WTC11 (cell line): ENCODE results near the gene PRUNE2. TPM values are rescaled to one million over a fixed set of nuclear protein-coding genes. Genes with fewer than 3 reads are reported as not detected.

Experiments
- ATAC-seq: fragments of 200-7000 bp; cut with Tn5 transposase; 2 replicates; pipeline ENCODE4 v1.10.0; 2021; ENCODE audit warnings: mild to moderate bottlenecking, moderate library complexity
- CTCF ChIA-PET: fragments of 300-600 bp; sonication (Branson Sonifier 250); formaldehyde crosslinking; loops from one replicate; lab custom pipeline; 2021; ENCODE audit warnings: antibody characterized with exemption; lab: Charles Lee
- POLR2A ChIA-PET: fragments of 350-600 bp; sonication (Branson Sonifier 250); formaldehyde crosslinking; loops from one replicate; lab custom pipeline; 2021; ENCODE audit warnings: antibody characterized with exemption; lab: Charles Lee
- DNase-seq: peaks from one replicate; pipeline ENCODE4 v3.0.0; 2021; ENCODE audit warnings: low spot score
- H3K27ac Mint-ChIP-seq: 2 replicates; pipeline ENCODE4 v1.8.0; 2021; ENCODE audit warnings: mixed read lengths
- H3K27me3 Mint-ChIP-seq: 2 replicates; pipeline ENCODE4 v1.8.0; 2021; ENCODE audit warnings: low read depth, mild to moderate bottlenecking, moderate library complexity, mixed read lengths
- H3K36me3 Mint-ChIP-seq: 2 replicates; pipeline ENCODE4 v1.8.0; 2021; ENCODE audit warnings: mixed read lengths
- H3K4me1 Mint-ChIP-seq: 2 replicates; pipeline ENCODE4 v1.8.0; 2022; ENCODE audit warnings: mixed read lengths
- H3K4me3 Mint-ChIP-seq: 2 replicates; pipeline ENCODE4 v1.8.0; 2021; ENCODE audit warnings: mild to moderate bottlenecking, moderate library complexity, mixed read lengths
- H3K9me3 Mint-ChIP-seq: 2 replicates; pipeline ENCODE4 v1.8.0; 2021; ENCODE audit warnings: mixed read lengths
- CBFB ChIP-seq: sonication (generic); formaldehyde crosslinking; IDR thresholded peaks from 2 replicates; pipeline ENCODE4 v1.8.1; 2022; ENCODE audit warnings: mild to moderate bottlenecking, low read depth, missing genetic modification reagents
- CREM ChIP-seq: sonication (generic); formaldehyde crosslinking; IDR thresholded peaks from 2 replicates; pipeline ENCODE4 v1.8.1; 2022; ENCODE audit warnings: mild to moderate bottlenecking, missing genetic modification reagents, moderate library complexity
- ELF4 ChIP-seq: sonication (generic); formaldehyde crosslinking; IDR thresholded peaks from 2 replicates; pipeline ENCODE4 v1.8.1; 2022; ENCODE audit warnings: low read depth, mild to moderate bottlenecking, moderate library complexity, missing genetic modification reagents
- JAZF1 ChIP-seq: fragments of 250-450 bp; sonication (Bioruptor Pico); IDR thresholded peaks from 2 replicates; pipeline ENCODE4 v1.9.0; 2021; ENCODE audit warnings: moderate library complexity, mild to moderate bottlenecking, inconsistent platforms
- KAT7 ChIP-seq: sonication (generic); formaldehyde crosslinking; IDR thresholded peaks from 2 replicates; pipeline ENCODE4 v1.8.1; 2023; ENCODE audit warnings: missing genetic modification reagents, mild to moderate bottlenecking, borderline replicate concordance
- MXD4 ChIP-seq: fragments of 250-450 bp; sonication (Bioruptor Pico); IDR thresholded peaks from 2 replicates; pipeline ENCODE4 v1.8.0; 2021; ENCODE audit warnings: mild to moderate bottlenecking, moderate library complexity, borderline replicate concordance
- NR2C2 ChIP-seq: sonication (generic); formaldehyde crosslinking; IDR thresholded peaks from 2 replicates; pipeline ENCODE4 v1.8.0; 2022; ENCODE audit warnings: mild to moderate bottlenecking, missing genetic modification reagents
- RELA ChIP-seq: sonication (generic); formaldehyde crosslinking; IDR thresholded peaks from 2 replicates; pipeline ENCODE4 v1.8.1; 2022; ENCODE audit warnings: missing genetic modification reagents, mild to moderate bottlenecking, borderline replicate concordance
- SMAD4 ChIP-seq: sonication (generic); formaldehyde crosslinking; IDR thresholded peaks from 2 replicates; pipeline ENCODE4 v1.8.0; 2022; ENCODE audit warnings: mild to moderate bottlenecking, missing genetic modification reagents
- ZNF121 ChIP-seq: sonication (generic); formaldehyde crosslinking; IDR thresholded peaks from 2 replicates; pipeline ENCODE4 v1.8.0; 2023; ENCODE audit warnings: missing genetic modification reagents
- total RNA-seq: library from RNA; stranded (reverse); gene quantifications from 3 replicates; pipeline ENCODE4 v1.2.3, GENCODE V29; 2021
- TF ChIP-seq, protein P1 (sequence below): fragments of 250-450 bp; sonication (Bioruptor Pico); IDR thresholded peaks from 2 replicates; pipeline ENCODE4 v2.1.2; 2022; ENCODE audit warnings: mild to moderate bottlenecking, moderate library complexity
- TF ChIP-seq, protein P2 (sequence below): sonication (generic); formaldehyde crosslinking; IDR thresholded peaks from 2 replicates; pipeline ENCODE4 v1.8.1; 2023; ENCODE audit warnings: mild to moderate bottlenecking, missing genetic modification reagents, moderate library complexity
- TF ChIP-seq, protein P3 (sequence below): sonication (generic); formaldehyde crosslinking; IDR thresholded peaks from 2 replicates; pipeline ENCODE4 v1.8.1; 2023; ENCODE audit warnings: mild to moderate bottlenecking, moderate library complexity, missing genetic modification reagents
- TF ChIP-seq, protein P4 (sequence below): sonication (generic); formaldehyde crosslinking; IDR thresholded peaks from 2 replicates; pipeline ENCODE4 v1.8.1; 2023; ENCODE audit warnings: mild to moderate bottlenecking, missing genetic modification reagents, moderate library complexity
- TF ChIP-seq, protein P5 (sequence below): fragments of 250-450 bp; sonication (Bioruptor Pico); IDR thresholded peaks from 2 replicates; pipeline ENCODE4 v1.9.0; 2021; ENCODE audit warnings: mild to moderate bottlenecking

The PRUNE2 gene
- total RNA-seq, 1 experiment from 2014 or later: 13.1 TPM

DNA sequence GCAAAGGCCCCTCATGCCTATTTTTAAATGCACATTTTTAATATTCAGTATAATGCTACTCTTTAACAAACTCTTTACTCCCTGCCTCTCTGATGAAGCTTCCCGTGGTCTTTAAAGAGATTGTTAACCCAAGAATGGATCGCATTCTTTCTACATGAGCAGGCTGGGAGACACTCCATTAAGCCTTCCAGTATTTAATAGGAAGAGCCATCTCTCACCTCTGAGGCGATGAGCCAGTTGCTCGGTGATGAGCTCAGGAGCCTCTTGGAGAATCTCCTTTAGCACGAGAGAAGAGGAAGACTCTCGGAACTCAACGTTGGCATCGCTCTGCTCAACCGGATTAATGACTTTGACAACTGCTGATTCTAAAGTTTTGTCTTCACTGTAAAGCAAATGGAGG lies 59.6 kb downstream of the PRUNE2 start:
- DNase-seq (no peak), ATAC-seq (no peak)
- TF ChIP-seq, protein P1, sequence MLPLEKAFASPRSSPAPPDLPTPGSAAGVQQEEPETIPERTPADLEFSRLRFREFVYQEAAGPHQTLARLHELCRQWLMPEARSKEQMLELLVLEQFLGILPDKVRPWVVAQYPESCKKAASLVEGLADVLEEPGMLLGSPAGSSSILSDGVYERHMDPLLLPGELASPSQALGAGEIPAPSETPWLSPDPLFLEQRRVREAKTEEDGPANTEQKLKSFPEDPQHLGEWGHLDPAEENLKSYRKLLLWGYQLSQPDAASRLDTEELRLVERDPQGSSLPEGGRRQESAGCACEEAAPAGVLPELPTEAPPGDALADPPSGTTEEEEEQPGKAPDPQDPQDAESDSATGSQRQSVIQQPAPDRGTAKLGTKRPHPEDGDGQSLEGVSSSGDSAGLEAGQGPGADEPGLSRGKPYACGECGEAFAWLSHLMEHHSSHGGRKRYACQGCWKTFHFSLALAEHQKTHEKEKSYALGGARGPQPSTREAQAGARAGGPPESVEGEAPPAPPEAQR: no peak
- TF ChIP-seq KAT7 (CRISPR knock-in tag) (no peak), RELA (CRISPR knock-in tag) (no peak)
- TF ChIP-seq, protein P2, sequence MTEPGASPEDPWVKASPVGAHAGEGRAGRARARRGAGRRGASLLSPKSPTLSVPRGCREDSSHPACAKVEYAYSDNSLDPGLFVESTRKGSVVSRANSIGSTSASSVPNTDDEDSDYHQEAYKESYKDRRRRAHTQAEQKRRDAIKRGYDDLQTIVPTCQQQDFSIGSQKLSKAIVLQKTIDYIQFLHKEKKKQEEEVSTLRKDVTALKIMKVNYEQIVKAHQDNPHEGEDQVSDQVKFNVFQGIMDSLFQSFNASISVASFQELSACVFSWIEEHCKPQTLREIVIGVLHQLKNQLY (CRISPR knock-in tag): no peak
- ChIA-PET POLR2A (no interaction called here), CTCF (no interaction called here)
- Mint-ChIP-seq H3K9me3 (no peaks in the 10 kb centered on the region), H3K4me1 (no peaks in the 10 kb centered on the region), H3K27me3 (no peaks in the 10 kb centered on the region), H3K27ac (no peak overlapping the region; the same call in 1 of the 2 replicates), H3K4me3 (no peak overlapping the region), H3K36me3 (peaks cover 3% of the 10 kb centered on the region; the same call in 1 of the 2 replicates)

DNA sequence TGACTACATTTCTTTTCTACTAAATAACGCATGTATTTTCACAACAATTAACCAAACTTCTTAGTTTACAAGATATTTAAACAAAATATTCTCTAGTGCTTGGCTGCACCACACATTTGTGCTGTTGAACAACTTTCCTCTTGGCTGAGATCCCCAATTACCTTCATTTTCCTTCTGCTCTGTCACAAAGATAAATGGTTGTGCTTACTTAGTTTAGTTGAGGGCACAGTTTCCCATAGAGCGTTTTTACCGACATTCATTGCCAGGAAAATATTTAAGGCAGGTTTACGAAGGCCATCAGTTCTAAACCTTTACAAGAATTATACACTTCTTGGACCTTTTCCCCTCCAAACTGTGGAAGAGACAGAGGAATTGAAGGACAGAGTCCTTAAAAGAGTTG lies 60.7 kb downstream of the PRUNE2 start:
- DNase-seq: no peak
- POLR2A ChIA-PET: interaction anchor here (0.6 kb wide), 1 partner anchor 66 kb away, joined by 6 read pairs; no protein-coding TSS in a partner anchor
- TF ChIP-seq ELF4 (CRISPR knock-in tag) (no peak), SMAD4 (CRISPR knock-in tag) (no peak), CREM (CRISPR knock-in tag) (no peak), CBFB (CRISPR knock-in tag) (no peak), NR2C2 (CRISPR knock-in tag) (no peak), JAZF1 (CRISPR knock-in tag) (no peak), MXD4 (CRISPR knock-in tag) (no peak), ZNF121 (CRISPR knock-in tag) (no peak)
- TF ChIP-seq, protein P3, sequence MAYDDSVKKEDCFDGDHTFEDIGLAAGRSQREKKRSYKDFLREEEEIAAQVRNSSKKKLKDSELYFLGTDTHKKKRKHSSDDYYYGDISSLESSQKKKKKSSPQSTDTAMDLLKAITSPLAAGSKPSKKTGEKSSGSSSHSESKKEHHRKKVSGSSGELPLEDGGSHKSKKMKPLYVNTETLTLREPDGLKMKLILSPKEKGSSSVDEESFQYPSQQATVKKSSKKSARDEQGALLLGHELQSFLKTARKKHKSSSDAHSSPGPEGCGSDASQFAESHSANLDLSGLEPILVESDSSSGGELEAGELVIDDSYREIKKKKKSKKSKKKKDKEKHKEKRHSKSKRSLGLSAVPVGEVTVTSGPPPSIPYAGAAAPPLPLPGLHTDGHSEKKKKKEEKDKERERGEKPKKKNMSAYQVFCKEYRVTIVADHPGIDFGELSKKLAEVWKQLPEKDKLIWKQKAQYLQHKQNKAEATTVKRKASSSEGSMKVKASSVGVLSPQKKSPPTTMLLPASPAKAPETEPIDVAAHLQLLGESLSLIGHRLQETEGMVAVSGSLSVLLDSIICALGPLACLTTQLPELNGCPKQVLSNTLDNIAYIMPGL (CRISPR knock-in tag): no peak
- TF ChIP-seq, protein P4, sequence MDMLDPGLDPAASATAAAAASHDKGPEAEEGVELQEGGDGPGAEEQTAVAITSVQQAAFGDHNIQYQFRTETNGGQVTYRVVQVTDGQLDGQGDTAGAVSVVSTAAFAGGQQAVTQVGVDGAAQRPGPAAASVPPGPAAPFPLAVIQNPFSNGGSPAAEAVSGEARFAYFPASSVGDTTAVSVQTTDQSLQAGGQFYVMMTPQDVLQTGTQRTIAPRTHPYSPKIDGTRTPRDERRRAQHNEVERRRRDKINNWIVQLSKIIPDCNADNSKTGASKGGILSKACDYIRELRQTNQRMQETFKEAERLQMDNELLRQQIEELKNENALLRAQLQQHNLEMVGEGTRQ (CRISPR knock-in tag): no peak
- TF ChIP-seq, protein P5, sequence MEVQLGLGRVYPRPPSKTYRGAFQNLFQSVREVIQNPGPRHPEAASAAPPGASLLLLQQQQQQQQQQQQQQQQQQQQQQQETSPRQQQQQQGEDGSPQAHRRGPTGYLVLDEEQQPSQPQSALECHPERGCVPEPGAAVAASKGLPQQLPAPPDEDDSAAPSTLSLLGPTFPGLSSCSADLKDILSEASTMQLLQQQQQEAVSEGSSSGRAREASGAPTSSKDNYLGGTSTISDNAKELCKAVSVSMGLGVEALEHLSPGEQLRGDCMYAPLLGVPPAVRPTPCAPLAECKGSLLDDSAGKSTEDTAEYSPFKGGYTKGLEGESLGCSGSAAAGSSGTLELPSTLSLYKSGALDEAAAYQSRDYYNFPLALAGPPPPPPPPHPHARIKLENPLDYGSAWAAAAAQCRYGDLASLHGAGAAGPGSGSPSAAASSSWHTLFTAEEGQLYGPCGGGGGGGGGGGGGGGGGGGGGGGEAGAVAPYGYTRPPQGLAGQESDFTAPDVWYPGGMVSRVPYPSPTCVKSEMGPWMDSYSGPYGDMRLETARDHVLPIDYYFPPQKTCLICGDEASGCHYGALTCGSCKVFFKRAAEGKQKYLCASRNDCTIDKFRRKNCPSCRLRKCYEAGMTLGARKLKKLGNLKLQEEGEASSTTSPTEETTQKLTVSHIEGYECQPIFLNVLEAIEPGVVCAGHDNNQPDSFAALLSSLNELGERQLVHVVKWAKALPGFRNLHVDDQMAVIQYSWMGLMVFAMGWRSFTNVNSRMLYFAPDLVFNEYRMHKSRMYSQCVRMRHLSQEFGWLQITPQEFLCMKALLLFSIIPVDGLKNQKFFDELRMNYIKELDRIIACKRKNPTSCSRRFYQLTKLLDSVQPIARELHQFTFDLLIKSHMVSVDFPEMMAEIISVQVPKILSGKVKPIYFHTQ (CRISPR knock-in tag): no peak

More for the DNA sequence above, 60.7 kb downstream of the PRUNE2 start:
- Mint-ChIP-seq H3K27me3 (no peaks in the 10 kb centered on the region), H3K36me3 (peaks cover under 1% of the 10 kb centered on the region; the same call in 1 of the 2 replicates), H3K4me3 (no peak overlapping the region), H3K9me3 (no peaks in the 10 kb centered on the region), H3K4me1 (no peaks in the 10 kb centered on the region), H3K27ac (no peak overlapping the region)
- no peak for ATAC-seq
- CTCF ChIA-PET: interaction anchor here (0.6 kb wide), 1 partner anchor 511 kb away, joined by 4 read pairs; no protein-coding TSS in a partner anchor
